Measurements from ENCODE around the gene PTGER1.

DNA sequence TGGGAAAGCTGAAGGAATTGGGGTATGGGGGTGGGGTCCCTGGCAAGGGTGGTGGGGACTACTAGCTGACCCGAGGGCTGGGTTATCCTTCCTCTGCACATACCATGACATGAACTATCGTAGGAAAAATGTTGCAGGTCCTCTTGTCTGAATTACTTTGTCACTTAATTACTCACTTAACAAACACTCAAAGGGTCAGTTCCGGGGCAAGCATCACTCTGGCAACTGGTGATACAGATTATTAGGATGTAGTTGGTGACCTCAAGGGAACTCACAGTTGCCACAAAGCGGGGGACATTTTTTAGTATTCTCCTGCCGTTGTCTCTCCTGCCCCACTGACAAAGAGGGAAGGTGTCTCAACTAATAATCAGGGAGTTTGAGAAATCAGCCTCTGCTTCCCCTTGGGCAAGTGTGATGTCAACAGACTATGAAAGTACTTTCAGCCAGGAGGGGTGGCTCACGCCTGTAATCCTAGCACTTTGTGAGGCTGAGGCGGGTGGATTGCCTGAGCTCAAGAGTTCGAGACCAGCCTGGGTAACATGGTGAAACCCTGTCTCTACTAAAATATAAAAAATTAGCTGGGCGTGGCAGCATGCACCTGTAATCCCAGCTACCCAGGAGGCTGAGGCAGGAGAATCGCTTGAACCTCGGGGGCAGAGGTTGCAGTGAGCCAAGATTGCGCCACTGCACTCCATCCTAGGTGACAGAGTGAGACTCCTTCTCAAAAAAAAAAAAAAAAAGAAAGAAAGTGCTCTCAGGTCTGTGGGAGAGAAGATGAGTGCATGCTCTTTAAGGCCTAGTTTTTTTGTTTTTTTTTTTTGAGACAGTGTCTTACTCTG lies 32.8 kb upstream of the PTGER1 start:
- TF ChIP-seq POLR2AphosphoS5 (IDR thresholded peaks at IDR 0.05; ENCODE audit: insufficient read depth, low read depth, low read length), result peak; percentile 76
- no peak for TF ChIP-seq POLR2A (IDR thresholded peaks at IDR 0.05; ENCODE audit: low read depth, low read length)
- TF ChIP-seq, protein P1, sequence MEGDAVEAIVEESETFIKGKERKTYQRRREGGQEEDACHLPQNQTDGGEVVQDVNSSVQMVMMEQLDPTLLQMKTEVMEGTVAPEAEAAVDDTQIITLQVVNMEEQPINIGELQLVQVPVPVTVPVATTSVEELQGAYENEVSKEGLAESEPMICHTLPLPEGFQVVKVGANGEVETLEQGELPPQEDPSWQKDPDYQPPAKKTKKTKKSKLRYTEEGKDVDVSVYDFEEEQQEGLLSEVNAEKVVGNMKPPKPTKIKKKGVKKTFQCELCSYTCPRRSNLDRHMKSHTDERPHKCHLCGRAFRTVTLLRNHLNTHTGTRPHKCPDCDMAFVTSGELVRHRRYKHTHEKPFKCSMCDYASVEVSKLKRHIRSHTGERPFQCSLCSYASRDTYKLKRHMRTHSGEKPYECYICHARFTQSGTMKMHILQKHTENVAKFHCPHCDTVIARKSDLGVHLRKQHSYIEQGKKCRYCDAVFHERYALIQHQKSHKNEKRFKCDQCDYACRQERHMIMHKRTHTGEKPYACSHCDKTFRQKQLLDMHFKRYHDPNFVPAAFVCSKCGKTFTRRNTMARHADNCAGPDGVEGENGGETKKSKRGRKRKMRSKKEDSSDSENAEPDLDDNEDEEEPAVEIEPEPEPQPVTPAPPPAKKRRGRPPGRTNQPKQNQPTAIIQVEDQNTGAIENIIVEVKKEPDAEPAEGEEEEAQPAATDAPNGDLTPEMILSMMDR (IDR thresholded peaks at IDR 0.05; ENCODE audit: extremely low read depth in 1 of 2, insufficient read depth in 1 of 2, low read depth in 1 of 2, low read length in 2 of 2), result no peak
- no peak for TF ChIP-seq EZH2 (IDR thresholded peaks at IDR 0.05; ENCODE audit: borderline replicate concordance, low read depth, low read length, severe bottlenecking)
